DND-41 (cell line): ENCODE measurements around the gene AKR1C2.
"Not testable (repeated sequence)": the region's sequence is repeated elsewhere in the genome, so short reads cannot be mapped to it uniquely, and the experiment has no call there.

Experiments
- ATAC-seq: fragments of 200-7000 bp; cut with Tn5 transposase; 3 replicates; pipeline ENCODE4 v1.9.1; 2021; ENCODE audit warnings: low read depth; ENCODE audit not compliant: insufficient read depth
- DNase-seq: peaks from one replicate; pipeline ENCODE4 v3.0.0-alpha.2; 2020
- H2AFZ ChIP-seq: 2 replicates; pipeline ENCODE4 v1.6.0; 2012; ENCODE audit warnings: low read depth, low read length
- H3K27ac ChIP-seq: 2 replicates; pipeline ENCODE4 v1.5.1; 2012; ENCODE audit warnings: low read length, inconsistent platforms
- H3K27me3 ChIP-seq: fragments of 200-600 bp; sonication (generic); 2 replicates; pipeline ENCODE4 v1.6.0; 2012; ENCODE audit warnings: low read length, mild to moderate bottlenecking, inconsistent platforms; ENCODE audit not compliant: insufficient read depth, poor library complexity
- H3K36me3 ChIP-seq: 2 replicates; pipeline ENCODE4 v1.5.1; 2012; ENCODE audit warnings: low read length, inconsistent platforms; ENCODE audit not compliant: insufficient read depth
- H3K4me1 ChIP-seq: 2 replicates; pipeline ENCODE4 v1.5.1; 2012; ENCODE audit warnings: mild to moderate bottlenecking, low read length; ENCODE audit not compliant: insufficient read depth
- H3K4me2 ChIP-seq: 2 replicates; pipeline ENCODE4 v1.6.0; 2012; ENCODE audit warnings: mild to moderate bottlenecking, moderate library complexity, low read length, inconsistent platforms; ENCODE audit not compliant: insufficient read depth
- H3K4me3 ChIP-seq, 2 experiments: fragments of 200-600 bp in 1 of 2; shearing (Covaris generic) in 1 of 2; 2 replicates each; pipeline ENCODE4 v1.5.1; 2012 to 2016; ENCODE audit warnings: inconsistent platforms in 2 of 2, low read length in 2 of 2, mild to moderate bottlenecking in 2 of 2, low read depth in 1 of 2, moderate library complexity in 1 of 2
- H3K79me2 ChIP-seq: 2 replicates; pipeline ENCODE4 v1.6.0; 2012; ENCODE audit warnings: low read length, inconsistent platforms; ENCODE audit not compliant: insufficient read depth
- H3K9ac ChIP-seq: 2 replicates; pipeline ENCODE4 v1.6.0; 2012; ENCODE audit warnings: low read depth, mild to moderate bottlenecking, inconsistent platforms, low read length, moderate library complexity
- H3K9me3 ChIP-seq: 2 replicates; pipeline ENCODE4 v1.5.1; 2012; ENCODE audit warnings: low read length, moderate library complexity, mild to moderate bottlenecking, inconsistent platforms; ENCODE audit not compliant: insufficient read depth, severe bottlenecking
- H4K20me1 ChIP-seq: 2 replicates; pipeline ENCODE4 v1.6.0; 2012; ENCODE audit warnings: low read length; ENCODE audit not compliant: insufficient read depth
- EZH2 ChIP-seq: IDR thresholded peaks from 3 replicates; pipeline ENCODE4 v1.6.1; 2012; ENCODE audit warnings: borderline replicate concordance, low read depth, mild to moderate bottlenecking, moderate library complexity, low read length, inconsistent platforms; ENCODE audit not compliant: severe bottlenecking
- TF ChIP-seq, protein P1 (sequence below): IDR thresholded peaks from 2 replicates; pipeline ENCODE4 v1.5.1; 2012; ENCODE audit warnings: borderline replicate concordance, low read length, moderate library complexity, mild to moderate bottlenecking; ENCODE audit not compliant: poor library complexity, severe bottlenecking; ENCODE audit errors: extremely low read depth

AKR1C2 gene

DNA sequence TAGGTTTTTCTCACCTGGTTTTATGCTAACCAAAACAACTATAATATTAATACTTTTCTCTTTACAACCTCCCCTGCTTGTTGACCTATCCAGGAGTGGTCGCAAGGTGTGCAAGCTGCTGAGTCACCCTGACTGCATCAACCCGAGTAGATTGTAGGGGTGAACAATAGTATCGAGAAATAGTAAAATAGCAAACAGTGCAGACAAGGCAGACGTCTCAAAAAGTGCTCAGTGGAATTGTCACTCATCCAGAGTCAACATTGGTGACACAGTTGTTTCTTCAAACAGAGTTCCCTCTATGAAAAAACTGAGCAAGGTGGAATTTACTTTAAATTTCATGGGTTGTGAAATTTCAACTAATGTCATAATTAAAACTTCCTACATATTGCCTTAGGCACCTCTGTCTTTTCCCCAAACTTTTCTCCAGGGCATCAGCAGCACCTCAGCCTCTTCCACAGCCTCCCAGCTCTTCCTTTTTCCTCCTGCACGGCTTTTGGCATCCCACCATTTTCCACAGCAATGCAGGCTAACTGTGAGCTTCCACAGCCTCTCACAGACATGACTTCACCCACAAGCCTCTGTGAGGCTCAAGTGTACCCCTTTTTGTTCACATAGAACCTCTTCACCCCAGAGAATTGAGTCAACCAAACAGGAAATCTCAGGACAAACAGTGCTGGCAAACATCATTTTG is 46.6 kb downstream of the AKR1C2 start:
- not testable (repeated sequence) for H3K79me2 ChIP-seq, H3K9ac ChIP-seq, ATAC-seq, H3K9me3 ChIP-seq, H3K4me2 ChIP-seq, H3K27me3 ChIP-seq, H3K27ac ChIP-seq, DNase-seq, H3K4me3 ChIP-seq, H4K20me1 ChIP-seq, H2AFZ ChIP-seq, H3K4me1 ChIP-seq, H3K36me3 ChIP-seq

DNA sequence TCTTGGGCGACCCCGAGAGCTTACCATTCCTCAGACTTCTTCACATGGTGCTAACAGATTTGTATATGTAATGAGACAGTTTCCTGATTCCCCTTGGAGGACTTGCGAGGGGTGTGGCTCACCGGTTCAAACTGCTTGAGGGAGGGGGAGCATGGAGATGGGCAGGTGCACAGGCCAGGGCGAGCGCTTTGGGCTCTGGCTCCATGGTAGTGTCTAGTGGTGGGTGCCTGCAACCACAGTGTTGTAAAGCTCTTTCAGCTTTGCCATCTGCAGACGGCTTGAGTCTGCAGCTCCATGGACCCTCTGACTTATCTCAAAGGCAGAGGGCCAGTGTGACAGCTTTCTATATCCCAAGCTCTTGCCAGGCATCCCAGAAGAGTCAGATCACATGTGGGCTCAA is 47.6 kb downstream of the AKR1C2 start:
- H3K9ac ChIP-seq, H3K36me3 ChIP-seq, DNase-seq, H3K27ac ChIP-seq, H3K9me3 ChIP-seq, H2AFZ ChIP-seq, H3K4me2 ChIP-seq, H3K4me3 ChIP-seq, H3K4me1 ChIP-seq, H4K20me1 ChIP-seq, H3K27me3 ChIP-seq, H3K79me2 ChIP-seq, ATAC-seq: not testable (repeated sequence)

DNA sequence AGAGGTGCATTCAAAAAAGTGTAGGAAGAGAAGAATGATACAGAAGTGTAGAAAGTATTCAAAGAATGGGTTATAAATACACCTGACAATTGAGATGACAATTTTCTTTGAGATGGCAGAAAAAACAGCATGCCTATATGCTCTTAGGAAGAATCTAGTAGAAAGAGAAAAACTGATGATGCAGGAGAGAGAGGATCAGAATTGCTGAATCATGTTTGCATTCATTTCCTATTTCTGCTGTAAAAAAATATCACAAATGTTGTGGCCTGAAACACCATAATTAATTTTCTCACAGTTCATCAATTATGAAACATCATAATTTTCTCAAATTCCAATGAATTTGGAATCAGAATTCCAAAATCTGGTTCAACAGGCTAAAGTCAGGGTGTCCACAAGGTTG is 50.3 kb downstream of the AKR1C2 start:
- Histone ChIP-seq H3K4me2 (no peak overlapping the region), H3K4me3 (no peak overlapping the region), H2AFZ (no peak overlapping the region), H3K27me3 (no peaks in the 10 kb centered on the region), H4K20me1 (no peaks in the 10 kb centered on the region), H3K79me2 (no peaks in the 10 kb centered on the region), H3K36me3 (no peaks in the 10 kb centered on the region), H3K9ac (no peak overlapping the region), H3K27ac (no peak overlapping the region), H3K4me1 (no peaks in the 10 kb centered on the region), H3K9me3 (no peaks in the 10 kb centered on the region)
- no peak for DNase-seq
- ATAC-seq = no peak
- TF ChIP-seq EZH2 = no peak
- TF ChIP-seq, protein P1, sequence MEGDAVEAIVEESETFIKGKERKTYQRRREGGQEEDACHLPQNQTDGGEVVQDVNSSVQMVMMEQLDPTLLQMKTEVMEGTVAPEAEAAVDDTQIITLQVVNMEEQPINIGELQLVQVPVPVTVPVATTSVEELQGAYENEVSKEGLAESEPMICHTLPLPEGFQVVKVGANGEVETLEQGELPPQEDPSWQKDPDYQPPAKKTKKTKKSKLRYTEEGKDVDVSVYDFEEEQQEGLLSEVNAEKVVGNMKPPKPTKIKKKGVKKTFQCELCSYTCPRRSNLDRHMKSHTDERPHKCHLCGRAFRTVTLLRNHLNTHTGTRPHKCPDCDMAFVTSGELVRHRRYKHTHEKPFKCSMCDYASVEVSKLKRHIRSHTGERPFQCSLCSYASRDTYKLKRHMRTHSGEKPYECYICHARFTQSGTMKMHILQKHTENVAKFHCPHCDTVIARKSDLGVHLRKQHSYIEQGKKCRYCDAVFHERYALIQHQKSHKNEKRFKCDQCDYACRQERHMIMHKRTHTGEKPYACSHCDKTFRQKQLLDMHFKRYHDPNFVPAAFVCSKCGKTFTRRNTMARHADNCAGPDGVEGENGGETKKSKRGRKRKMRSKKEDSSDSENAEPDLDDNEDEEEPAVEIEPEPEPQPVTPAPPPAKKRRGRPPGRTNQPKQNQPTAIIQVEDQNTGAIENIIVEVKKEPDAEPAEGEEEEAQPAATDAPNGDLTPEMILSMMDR = no peak

DNA sequence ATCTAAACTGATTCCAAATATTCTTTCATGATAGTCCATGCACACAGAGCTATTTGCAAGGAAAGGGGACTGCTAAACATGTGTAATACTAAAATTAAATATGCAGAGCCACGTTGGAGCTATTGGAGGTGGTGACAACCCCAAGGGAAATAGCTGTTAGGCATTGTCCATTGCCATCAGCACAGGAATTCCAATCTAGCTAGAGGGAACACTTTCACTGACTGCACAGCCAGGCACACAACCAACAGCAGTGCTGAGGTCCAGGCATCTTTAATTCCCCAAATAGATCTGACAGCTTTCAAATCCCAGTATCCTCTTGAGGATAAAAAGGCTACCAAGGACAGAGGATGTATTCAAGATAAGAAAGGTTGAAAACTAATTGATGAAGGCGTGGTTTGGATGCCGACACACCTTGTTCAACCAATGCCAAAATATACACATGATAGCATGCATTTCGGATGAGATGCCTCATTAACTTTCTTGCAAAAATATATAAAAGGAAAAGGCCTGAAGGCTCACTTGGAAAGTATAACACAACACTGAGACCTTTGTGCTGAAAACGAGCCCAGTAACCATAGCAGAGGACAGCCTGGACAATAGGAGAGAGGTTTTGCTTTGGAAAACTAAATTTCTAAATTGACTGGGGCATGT is 52.0 kb downstream of the AKR1C2 start:
- DNase-seq, H2AFZ ChIP-seq: not testable (repeated sequence)

More for the DNA sequence above, 52.0 kb downstream of the AKR1C2 start:
- H3K4me2 ChIP-seq, H3K9me3 ChIP-seq, H3K4me1 ChIP-seq, H3K4me3 ChIP-seq, ATAC-seq, H3K27me3 ChIP-seq, H3K27ac ChIP-seq, H3K36me3 ChIP-seq, H3K9ac ChIP-seq, H4K20me1 ChIP-seq, H3K79me2 ChIP-seq: not testable (repeated sequence)
